SK-N-SH (cell line): ENCODE measurements around the gene ODF2L. TPM values are rescaled to one million over a fixed set of nuclear protein-coding genes. Genes with fewer than 3 reads are reported as not detected.

Experiments
- CTCF ChIA-PET: fragments of 300-600, 350-600 bp; formaldehyde crosslinking; extraction: SDS; loops from one replicate; lab custom pipeline; 2021; lab: Yijun Ruan, JAX
- POLR2A ChIA-PET: fragments of 350-600 bp; sonication (Branson Sonifier 250); formaldehyde crosslinking; extraction: SDS; loops from one replicate; lab custom pipeline; 2020; ENCODE audit warnings: antibody characterized with exemption, inconsistent platforms; lab: Yijun Ruan, JAX
- DNase-seq: peaks from one replicate; pipeline ENCODE4 v3.0.0; 2012
- H2AFZ ChIP-seq: fragments of 200-600 bp; sonication (generic); 2 replicates; pipeline ENCODE4 v1.8.1; 2016; ENCODE audit warnings: antibody characterized with exemption, mild to moderate bottlenecking, low read depth
- H3F3A ChIP-seq: fragments of 200-600 bp; sonication (generic); replicated peaks from 2 replicates; pipeline ENCODE3; 2016; ENCODE audit warnings: antibody characterized with exemption, mild to moderate bottlenecking; ENCODE audit not compliant: insufficient read depth
- H3K27ac ChIP-seq, 2 experiments: fragments of 200-500 bp in 1 of 2; fragments of 200-600 bp in 1 of 2; sonication (Bioruptor generic) in 1 of 2; sonication (generic), shearing (Covaris generic) in 1 of 2; 2 replicates each; pipeline versions ENCODE4 v1.5.1 to v1.6.1; 2014 to 2016; ENCODE audit warnings: low read depth in 2 of 2, inconsistent platforms in 1 of 2, low read length in 1 of 2, mild to moderate bottlenecking in 1 of 2, mixed read lengths in 1 of 2
- H3K27me3 ChIP-seq: fragments of 200-600 bp; sonication (generic), shearing (Covaris generic); 2 replicates; pipeline ENCODE4 v1.6.1; 2016; ENCODE audit warnings: mixed run types; ENCODE audit not compliant: insufficient read depth
- H3K36me3 ChIP-seq, 2 experiments: fragments of 200-500 bp in 1 of 2; fragments of 200-600 bp in 1 of 2; sonication (Bioruptor generic) in 1 of 2; sonication (generic) in 1 of 2; replicated peaks in 1 of 2; 2 replicates each; pipeline versions ENCODE3 to v1.5.1; 2014 to 2016; ENCODE audit warnings: low read length in 1 of 2, mild to moderate bottlenecking in 1 of 2; ENCODE audit not compliant: insufficient read depth in 2 of 2, control insufficient read depth in 1 of 2
- H3K4me1 ChIP-seq, 2 experiments: fragments of 200-500 bp in 1 of 2; fragments of 200-600 bp in 1 of 2; sonication (Bioruptor generic) in 1 of 2; sonication (generic), shearing (Covaris generic) in 1 of 2; 2 replicates each; pipeline versions ENCODE4 v1.5.1 to v1.6.1; 2014 to 2016; ENCODE audit warnings: low read depth in 1 of 2, low read length in 1 of 2, mixed run types in 1 of 2; ENCODE audit not compliant: insufficient read depth in 2 of 2, control insufficient read depth in 1 of 2
- H3K4me2 ChIP-seq: fragments of 200-600 bp; sonication (generic), shearing (Covaris generic); 2 replicates; pipeline ENCODE4 v1.6.1; 2017; ENCODE audit warnings: mixed run types
- H3K4me3 ChIP-seq, 2 experiments: fragments of 200-500 bp in 1 of 2; fragments of 200-600 bp in 1 of 2; sonication (Bioruptor generic) in 1 of 2; sonication (generic), shearing (Covaris generic) in 1 of 2; 2 replicates each; pipeline versions ENCODE4 v1.5.1 to v1.8.1; 2014 to 2016; ENCODE audit warnings: low read depth in 2 of 2, inconsistent platforms in 1 of 2, low read length in 1 of 2, mild to moderate bottlenecking in 1 of 2, mixed read lengths in 1 of 2, moderate library complexity in 1 of 2
- H3K79me2 ChIP-seq: fragments of 200-600 bp; sonication (generic); 2 replicates; pipeline ENCODE4 v1.8.1; 2017; ENCODE audit warnings: mild to moderate bottlenecking; ENCODE audit not compliant: insufficient read depth
- H3K9ac ChIP-seq: fragments of 200-600 bp; sonication (generic); 2 replicates; pipeline ENCODE4 v1.6.1; 2017; ENCODE audit warnings: mixed run types
- H3K9me2 ChIP-seq: fragments of 200-600 bp; sonication (generic); 2 replicates; pipeline ENCODE4 v1.6.1; 2017; ENCODE audit warnings: mixed run types
- H3K9me3 ChIP-seq: fragments of 200-600 bp; sonication (generic); 2 replicates; pipeline ENCODE4 v1.6.1; 2017; ENCODE audit warnings: mixed run types, mild to moderate bottlenecking, moderate library complexity
- H4K20me1 ChIP-seq: fragments of 200-600 bp; sonication (generic); 2 replicates; pipeline ENCODE4 v1.6.1; 2017; ENCODE audit warnings: mild to moderate bottlenecking, mixed run types; ENCODE audit not compliant: insufficient read depth
- CHD2 ChIP-seq: fragments of 150-350 bp; IDR thresholded peaks from 2 replicates; pipeline ENCODE4 v1.6.1; 2018; ENCODE audit warnings: low read length; ENCODE audit not compliant: partially characterized antibody
- EZH2phosphoT487 ChIP-seq: fragments of 200-600 bp; sonication (generic); IDR thresholded peaks from 2 replicates; pipeline ENCODE4 v1.6.1; 2017; ENCODE audit warnings: low read depth, mixed run types, mild to moderate bottlenecking, antibody characterized with exemption, moderate library complexity, borderline replicate concordance
- FOXM1 ChIP-seq: IDR thresholded peaks from 2 replicates; pipeline ENCODE4 v1.4.0; 2012; ENCODE audit warnings: low read depth, mild to moderate bottlenecking
- GATA2 ChIP-seq: sonication (generic); formaldehyde crosslinking; IDR thresholded peaks from 2 replicates; pipeline ENCODE4 v1.5.0; 2020; ENCODE audit warnings: mild to moderate bottlenecking, missing genetic modification reagents
- MEF2A ChIP-seq: IDR thresholded peaks from 2 replicates; pipeline ENCODE4 v1.4.0; 2012; ENCODE audit warnings: low read depth, borderline replicate concordance
- NRF1 ChIP-seq: IDR thresholded peaks from 2 replicates; pipeline ENCODE4 v1.6.1; 2012; ENCODE audit warnings: low read depth, mild to moderate bottlenecking, low read length
- RCOR1 ChIP-seq: fragments of 150-350 bp; IDR thresholded peaks from 2 replicates; pipeline ENCODE4 v1.6.1; 2017; ENCODE audit warnings: antibody characterized with exemption, low read length
- TAF1 ChIP-seq: IDR thresholded peaks from 2 replicates; pipeline ENCODE4 v1.6.1; 2012; ENCODE audit warnings: low read depth, mild to moderate bottlenecking, low read length, moderate library complexity, borderline replicate concordance
- TCF12 ChIP-seq: IDR thresholded peaks from 2 replicates; pipeline ENCODE4 v1.4.0; 2012
- TEAD4 ChIP-seq: IDR thresholded peaks from 2 replicates; pipeline ENCODE4 v1.4.0; 2012; ENCODE audit warnings: mild to moderate bottlenecking, borderline replicate concordance; ENCODE audit not compliant: insufficient read depth
- WGBS: methylation state at CpG from one replicate; pipeline ENCODE4 v1.1.6; 2017; ENCODE audit warnings: low lambda C conversion rate; 5-methylcytosine and 5-hydroxymethylcytosine counted together
- polyA plus RNA-seq, 3 experiments: library from polyadenylated mRNA; depleted of rRNA; stranded (reverse); fragments of >200 nt; gene quantifications; 2 replicates each; pipeline ENCODE4 v1.2.3, GENCODE V29; 2012
- TF ChIP-seq, protein P1 (sequence below): fragments of 200-600 bp; sonication (generic); IDR thresholded peaks from 2 replicates; pipeline ENCODE4 v1.6.1; 2017; ENCODE audit warnings: antibody characterized with exemption, mild to moderate bottlenecking, moderate library complexity
- TF ChIP-seq, protein P2 (sequence below): IDR thresholded peaks from 2 replicates; pipeline ENCODE4 v1.4.0; 2012; ENCODE audit warnings: low read depth, borderline replicate concordance

Gene ODF2L
- polyA plus RNA-seq, 1 of the 3 experiments (the other 2 are of a cell fraction), result 5.3 TPM

DNA sequence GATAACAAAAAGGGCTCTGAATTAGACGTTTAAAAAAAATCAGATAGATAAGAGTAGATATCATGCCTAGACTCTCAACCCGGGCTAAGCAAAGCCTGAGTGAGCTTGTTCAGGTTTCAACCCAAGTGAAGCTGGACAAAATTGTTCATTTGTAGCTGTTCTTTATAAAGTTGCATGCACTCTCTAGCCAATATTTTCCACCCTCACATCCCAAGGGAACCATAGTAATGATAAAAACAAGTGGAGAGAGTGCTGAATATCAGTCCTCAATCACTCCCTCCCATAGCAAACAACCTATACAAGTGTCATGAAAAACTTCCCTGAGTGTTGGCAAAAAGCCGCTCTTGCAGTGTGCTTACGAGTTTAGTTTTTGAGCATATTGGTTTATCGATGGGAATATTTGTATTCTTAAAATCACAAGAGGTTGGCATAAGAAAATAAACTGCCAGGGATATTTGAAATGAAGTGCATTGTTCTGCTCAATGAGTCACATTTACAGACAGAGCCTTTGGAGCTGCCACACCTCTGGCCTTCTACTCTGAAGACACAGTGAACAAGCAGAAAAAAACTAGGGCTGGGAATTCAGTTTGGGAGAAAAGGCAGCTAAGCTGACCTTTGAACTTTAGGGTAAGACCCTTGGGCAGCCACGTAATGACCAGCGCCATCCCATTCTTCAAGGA is 25.6 kb upstream of the ODF2L start (continued):
- TF ChIP-seq CHD2, result no peak
- no peak for TF ChIP-seq TEAD4
- TF ChIP-seq, all 33 proteins: peak for 0

DNA sequence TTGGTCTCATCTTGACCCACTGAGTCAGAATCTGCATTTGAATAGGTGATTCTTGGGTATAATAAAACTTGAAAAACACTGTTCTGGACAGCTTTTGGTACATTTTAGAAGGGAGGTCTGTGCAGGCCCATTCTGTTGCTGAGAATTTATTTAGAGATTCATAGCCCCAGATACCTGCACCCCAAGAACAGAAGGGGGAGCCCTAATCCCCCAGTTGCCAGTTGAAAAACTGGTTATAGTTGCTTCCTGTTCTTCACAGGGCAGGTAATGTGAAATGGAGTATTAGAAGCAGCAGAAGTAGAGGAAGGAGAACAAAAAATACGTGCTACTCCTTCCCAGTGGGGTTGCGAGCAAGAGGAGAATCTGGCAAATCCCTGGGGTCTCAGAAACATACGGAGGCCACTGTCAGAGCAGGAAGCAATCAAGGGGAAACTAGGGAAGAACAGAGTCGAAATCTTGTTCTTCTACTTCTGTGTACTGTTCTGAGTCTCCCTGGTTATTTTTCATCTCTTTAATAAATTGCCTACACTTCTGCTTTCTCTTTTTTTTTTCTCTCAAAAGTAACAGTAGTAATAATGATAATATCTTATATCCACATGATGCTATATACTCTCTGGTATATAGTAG is 23.3 kb upstream of the ODF2L start:
- Histone ChIP-seq H3K4me2 (no peak overlapping the region), H3K4me3 (no peak overlapping the region), H3K4me1 (no peaks in the 10 kb centered on the region), H2AFZ (no peak overlapping the region), H3K9me2 (no peaks in the 10 kb centered on the region), H3K36me3 (no peaks in the 10 kb centered on the region), H3F3A (no peaks in the 10 kb centered on the region), H3K27ac (no peak overlapping the region), H3K79me2 (no peaks in the 10 kb centered on the region), H3K9me3 (no peaks in the 10 kb centered on the region), H4K20me1 (no peaks in the 10 kb centered on the region), H3K9ac (no peak overlapping the region), H3K27me3 (peaks cover 5% of the 10 kb centered on the region; the same call in 1 of the 2 replicates)
- no peak for DNase-seq
- ChIA-PET POLR2A (no interaction called here), CTCF (interaction anchor here (1.6 kb wide), 1 partner anchor 14 kb away, joined by 3 read pairs; no protein-coding TSS in a partner anchor)
- WGBS, result 41% methylated on average over 4 of the region's 4 CpGs
- TF ChIP-seq EZH2phosphoT487, result no peak
- no peak for TF ChIP-seq TAF1
- TF ChIP-seq, protein P1, sequence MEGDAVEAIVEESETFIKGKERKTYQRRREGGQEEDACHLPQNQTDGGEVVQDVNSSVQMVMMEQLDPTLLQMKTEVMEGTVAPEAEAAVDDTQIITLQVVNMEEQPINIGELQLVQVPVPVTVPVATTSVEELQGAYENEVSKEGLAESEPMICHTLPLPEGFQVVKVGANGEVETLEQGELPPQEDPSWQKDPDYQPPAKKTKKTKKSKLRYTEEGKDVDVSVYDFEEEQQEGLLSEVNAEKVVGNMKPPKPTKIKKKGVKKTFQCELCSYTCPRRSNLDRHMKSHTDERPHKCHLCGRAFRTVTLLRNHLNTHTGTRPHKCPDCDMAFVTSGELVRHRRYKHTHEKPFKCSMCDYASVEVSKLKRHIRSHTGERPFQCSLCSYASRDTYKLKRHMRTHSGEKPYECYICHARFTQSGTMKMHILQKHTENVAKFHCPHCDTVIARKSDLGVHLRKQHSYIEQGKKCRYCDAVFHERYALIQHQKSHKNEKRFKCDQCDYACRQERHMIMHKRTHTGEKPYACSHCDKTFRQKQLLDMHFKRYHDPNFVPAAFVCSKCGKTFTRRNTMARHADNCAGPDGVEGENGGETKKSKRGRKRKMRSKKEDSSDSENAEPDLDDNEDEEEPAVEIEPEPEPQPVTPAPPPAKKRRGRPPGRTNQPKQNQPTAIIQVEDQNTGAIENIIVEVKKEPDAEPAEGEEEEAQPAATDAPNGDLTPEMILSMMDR, result peak; percentile 43
- TF ChIP-seq TCF12, result no peak
- TF ChIP-seq, all 33 proteins: peak for 1

DNA sequence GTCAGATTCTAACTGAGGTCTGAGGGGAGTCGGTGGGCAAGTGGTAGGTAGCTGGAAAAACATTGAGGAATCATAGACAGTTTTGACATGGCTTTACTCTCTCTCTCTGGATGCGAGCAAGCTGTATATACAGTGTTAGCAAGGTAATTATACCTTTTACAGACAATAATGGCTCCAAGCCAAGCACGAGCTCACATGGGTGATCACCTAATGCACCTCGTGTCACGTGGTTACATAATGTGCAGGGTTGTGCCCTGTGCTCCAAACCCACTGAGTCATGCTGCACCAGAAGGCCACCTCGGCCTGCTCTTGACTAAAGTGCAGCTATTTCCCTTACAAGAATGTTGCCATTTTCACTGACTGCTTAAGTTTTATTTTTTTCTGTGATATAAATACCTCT is 20.2 kb upstream of the ODF2L start:
- no peak overlapping the region for H2AFZ ChIP-seq
- no peak overlapping the region for H3K4me2 ChIP-seq
- H3K27me3 ChIP-seq, result no peaks in the 10 kb centered on the region; the same call in 1 of the 2 replicates
- H3K9ac ChIP-seq, result no peak overlapping the region
- no peaks in the 10 kb centered on the region for H3K36me3 ChIP-seq
- H3F3A ChIP-seq, result no peaks in the 10 kb centered on the region
- 42% methylated on average over 6 of the region's 6 CpGs for WGBS
- POLR2A ChIA-PET, result no interaction called here
- H3K4me3 ChIP-seq, result no peak overlapping the region
- no peaks in the 10 kb centered on the region for H4K20me1 ChIP-seq
- H3K9me2 ChIP-seq, result no peaks in the 10 kb centered on the region
- no peak for TF ChIP-seq FOXM1
- TF ChIP-seq RCOR1, result no peak
- no peak for TF ChIP-seq NRF1
- TF ChIP-seq, protein P2, sequence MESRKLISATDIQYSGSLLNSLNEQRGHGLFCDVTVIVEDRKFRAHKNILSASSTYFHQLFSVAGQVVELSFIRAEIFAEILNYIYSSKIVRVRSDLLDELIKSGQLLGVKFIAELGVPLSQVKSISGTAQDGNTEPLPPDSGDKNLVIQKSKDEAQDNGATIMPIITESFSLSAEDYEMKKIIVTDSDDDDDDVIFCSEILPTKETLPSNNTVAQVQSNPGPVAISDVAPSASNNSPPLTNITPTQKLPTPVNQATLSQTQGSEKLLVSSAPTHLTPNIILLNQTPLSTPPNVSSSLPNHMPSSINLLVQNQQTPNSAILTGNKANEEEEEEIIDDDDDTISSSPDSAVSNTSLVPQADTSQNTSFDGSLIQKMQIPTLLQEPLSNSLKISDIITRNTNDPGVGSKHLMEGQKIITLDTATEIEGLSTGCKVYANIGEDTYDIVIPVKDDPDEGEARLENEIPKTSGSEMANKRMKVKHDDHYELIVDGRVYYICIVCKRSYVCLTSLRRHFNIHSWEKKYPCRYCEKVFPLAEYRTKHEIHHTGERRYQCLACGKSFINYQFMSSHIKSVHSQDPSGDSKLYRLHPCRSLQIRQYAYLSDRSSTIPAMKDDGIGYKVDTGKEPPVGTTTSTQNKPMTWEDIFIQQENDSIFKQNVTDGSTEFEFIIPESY, result no peak
- no peak for TF ChIP-seq GATA2 (CRISPR knock-in tag)
- TF ChIP-seq MEF2A, result no peak
- TF ChIP-seq, all 33 proteins: peak for 0
- no peaks in the 10 kb centered on the region for H3K79me2 ChIP-seq
- no peaks in the 10 kb centered on the region for H3K4me1 ChIP-seq
- no peak overlapping the region for H3K27ac ChIP-seq
- no peaks in the 10 kb centered on the region for H3K9me3 ChIP-seq
- CTCF ChIA-PET, result interaction anchor here (0.9 to 1.3 kb wide), 4 partner anchors 36 to 84 kb away, joined by 3 to 4 read pairs (median 4); no protein-coding TSS in a partner anchor
- DNase-seq, result no peak
